Measurements from ENCODE around the gene DMD.

DMD gene

GRCh38 chrX:31436424-31436823, 1774.9 kb downstream of the DMD start:
- TF ChIP-seq, protein P1, sequence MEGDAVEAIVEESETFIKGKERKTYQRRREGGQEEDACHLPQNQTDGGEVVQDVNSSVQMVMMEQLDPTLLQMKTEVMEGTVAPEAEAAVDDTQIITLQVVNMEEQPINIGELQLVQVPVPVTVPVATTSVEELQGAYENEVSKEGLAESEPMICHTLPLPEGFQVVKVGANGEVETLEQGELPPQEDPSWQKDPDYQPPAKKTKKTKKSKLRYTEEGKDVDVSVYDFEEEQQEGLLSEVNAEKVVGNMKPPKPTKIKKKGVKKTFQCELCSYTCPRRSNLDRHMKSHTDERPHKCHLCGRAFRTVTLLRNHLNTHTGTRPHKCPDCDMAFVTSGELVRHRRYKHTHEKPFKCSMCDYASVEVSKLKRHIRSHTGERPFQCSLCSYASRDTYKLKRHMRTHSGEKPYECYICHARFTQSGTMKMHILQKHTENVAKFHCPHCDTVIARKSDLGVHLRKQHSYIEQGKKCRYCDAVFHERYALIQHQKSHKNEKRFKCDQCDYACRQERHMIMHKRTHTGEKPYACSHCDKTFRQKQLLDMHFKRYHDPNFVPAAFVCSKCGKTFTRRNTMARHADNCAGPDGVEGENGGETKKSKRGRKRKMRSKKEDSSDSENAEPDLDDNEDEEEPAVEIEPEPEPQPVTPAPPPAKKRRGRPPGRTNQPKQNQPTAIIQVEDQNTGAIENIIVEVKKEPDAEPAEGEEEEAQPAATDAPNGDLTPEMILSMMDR (IDR thresholded peaks at IDR 0.05; ENCODE audit: insufficient read depth, missing control alignments), result no peak
- no peak for DNase-seq (ENCODE audit: insufficient read length, low spot score)
- no peak for FAIRE-seq

GRCh38 chrX:31435592-31435991, 1775.8 kb downstream of the DMD start:
- FAIRE-seq (no peak), DNase-seq (ENCODE audit: insufficient read length, low spot score) (no peak)
- TF ChIP-seq, protein P1 (IDR thresholded peaks at IDR 0.05; ENCODE audit: insufficient read depth, missing control alignments), result no peak

DNA sequence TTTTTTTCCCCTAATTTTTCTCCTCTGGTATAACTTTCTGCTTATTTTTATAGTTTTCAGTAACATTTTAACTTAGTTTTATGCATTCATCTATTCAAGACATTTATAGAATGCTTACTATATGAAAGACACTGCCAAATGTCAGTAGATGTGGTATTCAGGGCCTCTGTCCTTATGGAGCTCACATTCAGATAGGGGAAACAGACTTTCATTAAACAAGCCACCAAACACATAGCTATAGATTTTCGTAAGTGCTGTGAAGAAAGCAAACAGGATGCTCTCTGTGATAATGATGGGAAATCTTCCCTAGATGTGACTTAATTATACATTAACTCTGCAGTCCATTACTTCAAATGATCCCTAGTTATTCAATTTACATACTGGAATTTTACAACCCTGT, 1777.5 kb downstream of the DMD start:
- FAIRE-seq (no peak), DNase-seq (ENCODE audit: insufficient read length, low spot score) (no peak)
- TF ChIP-seq, protein P1 (IDR thresholded peaks at IDR 0.05; ENCODE audit: insufficient read depth, missing control alignments), result no peak

GRCh38 chrX:31429915-31430314, 1781.4 kb downstream of the DMD start:
- DNase-seq (ENCODE audit: insufficient read length, low spot score) (no peak), FAIRE-seq (no peak)
- TF ChIP-seq, protein P1 (IDR thresholded peaks at IDR 0.05; ENCODE audit: insufficient read depth, missing control alignments), result no peak

- FAIRE-seq, result no peak
- no peak for DNase-seq (ENCODE audit: insufficient read length, low spot score)
- TF ChIP-seq, protein P1 (IDR thresholded peaks at IDR 0.05; ENCODE audit: insufficient read depth, missing control alignments), result peak; percentile 20
Observed at GRCh38 chrX:31423609-31424189, 1787.7 kb downstream of the DMD start.

GRCh38 chrX:31421441-31421840, 1789.9 kb downstream of the DMD start:
- DNase-seq (ENCODE audit: insufficient read length, low spot score) (no peak), FAIRE-seq (no peak)
- TF ChIP-seq, protein P1 (IDR thresholded peaks at IDR 0.05; ENCODE audit: insufficient read depth, missing control alignments), result no peak

- DNase-seq (ENCODE audit: insufficient read length, low spot score), result no peak
- no peak for FAIRE-seq
- TF ChIP-seq, protein P1 (IDR thresholded peaks at IDR 0.05; ENCODE audit: insufficient read depth, missing control alignments), result no peak
Observed at GRCh38 chrX:31420711-31421151, 1790.6 kb downstream of the DMD start.

All from D721Med (cell line).